22Rv1 (cell line): Measurements from ENCODE around the gene USP6.
"Not testable (repeated sequence)": the region's sequence is repeated elsewhere in the genome, so short reads cannot be mapped to it uniquely, and the experiment has no call there.

Experiments
- ZFX ChIP-seq: fragments of 450-650 bp; IDR thresholded peaks from 2 replicates; pipeline ENCODE4 v1.6.1; 2017; ENCODE audit warnings: antibody characterized with exemption, borderline replicate concordance
- TF ChIP-seq, protein P1 (sequence below): fragments of 450-650 bp; IDR thresholded peaks from 2 replicates; pipeline ENCODE4 v1.5.1; 2017; ENCODE audit warnings: mild to moderate bottlenecking

DNA sequence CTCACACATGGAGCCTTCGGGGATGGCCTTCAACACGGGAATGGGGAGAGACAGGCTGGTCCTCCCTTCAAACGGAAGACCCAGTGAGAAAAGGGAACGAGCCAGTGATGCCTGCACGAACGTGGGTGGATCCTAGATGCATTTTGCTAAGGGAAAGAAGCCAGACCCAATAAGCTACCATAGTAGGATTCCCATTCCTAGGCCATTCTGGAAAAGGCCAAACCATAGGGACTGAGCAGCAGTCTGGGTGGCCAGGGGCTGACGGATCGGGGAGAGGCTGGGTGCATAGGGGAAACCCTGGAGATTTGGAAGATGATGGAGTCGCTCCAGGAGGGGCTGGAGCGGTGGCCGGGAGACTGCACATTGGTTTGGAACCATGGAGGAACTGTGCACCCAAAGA lies 18.7 kb downstream of the USP6 start:
- TF ChIP-seq, protein P1, sequence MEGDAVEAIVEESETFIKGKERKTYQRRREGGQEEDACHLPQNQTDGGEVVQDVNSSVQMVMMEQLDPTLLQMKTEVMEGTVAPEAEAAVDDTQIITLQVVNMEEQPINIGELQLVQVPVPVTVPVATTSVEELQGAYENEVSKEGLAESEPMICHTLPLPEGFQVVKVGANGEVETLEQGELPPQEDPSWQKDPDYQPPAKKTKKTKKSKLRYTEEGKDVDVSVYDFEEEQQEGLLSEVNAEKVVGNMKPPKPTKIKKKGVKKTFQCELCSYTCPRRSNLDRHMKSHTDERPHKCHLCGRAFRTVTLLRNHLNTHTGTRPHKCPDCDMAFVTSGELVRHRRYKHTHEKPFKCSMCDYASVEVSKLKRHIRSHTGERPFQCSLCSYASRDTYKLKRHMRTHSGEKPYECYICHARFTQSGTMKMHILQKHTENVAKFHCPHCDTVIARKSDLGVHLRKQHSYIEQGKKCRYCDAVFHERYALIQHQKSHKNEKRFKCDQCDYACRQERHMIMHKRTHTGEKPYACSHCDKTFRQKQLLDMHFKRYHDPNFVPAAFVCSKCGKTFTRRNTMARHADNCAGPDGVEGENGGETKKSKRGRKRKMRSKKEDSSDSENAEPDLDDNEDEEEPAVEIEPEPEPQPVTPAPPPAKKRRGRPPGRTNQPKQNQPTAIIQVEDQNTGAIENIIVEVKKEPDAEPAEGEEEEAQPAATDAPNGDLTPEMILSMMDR: not testable (repeated sequence)
- TF ChIP-seq ZFX: not testable (repeated sequence)
